Erythroblast (primary cell): ENCODE data around the gene EYS.

Experiments used
- GATA1 ChIP-seq: IDR thresholded peaks from 2 replicates; pipeline ENCODE4 v1.6.1; 2011; ENCODE audit warnings: low read depth, mild to moderate bottlenecking, control low read depth, low read length, moderate library complexity
- POLR2A ChIP-seq: IDR thresholded peaks from 2 replicates; pipeline ENCODE4 v1.6.1; 2011; ENCODE audit warnings: mild to moderate bottlenecking, low read length

GRCh38 chr6:64014595-64014994, 1692.4 kb downstream of the EYS start:
- TF ChIP-seq POLR2A (no peak), GATA1 (no peak)
